DMS79 (cell line): Measurements from ENCODE around the gene IFT88.

Source experiments
- DNase-seq: peaks from one replicate; lab custom pipeline; 2025; lab: John Stamatoyannopoulos, UW

Gene IFT88, protein sequence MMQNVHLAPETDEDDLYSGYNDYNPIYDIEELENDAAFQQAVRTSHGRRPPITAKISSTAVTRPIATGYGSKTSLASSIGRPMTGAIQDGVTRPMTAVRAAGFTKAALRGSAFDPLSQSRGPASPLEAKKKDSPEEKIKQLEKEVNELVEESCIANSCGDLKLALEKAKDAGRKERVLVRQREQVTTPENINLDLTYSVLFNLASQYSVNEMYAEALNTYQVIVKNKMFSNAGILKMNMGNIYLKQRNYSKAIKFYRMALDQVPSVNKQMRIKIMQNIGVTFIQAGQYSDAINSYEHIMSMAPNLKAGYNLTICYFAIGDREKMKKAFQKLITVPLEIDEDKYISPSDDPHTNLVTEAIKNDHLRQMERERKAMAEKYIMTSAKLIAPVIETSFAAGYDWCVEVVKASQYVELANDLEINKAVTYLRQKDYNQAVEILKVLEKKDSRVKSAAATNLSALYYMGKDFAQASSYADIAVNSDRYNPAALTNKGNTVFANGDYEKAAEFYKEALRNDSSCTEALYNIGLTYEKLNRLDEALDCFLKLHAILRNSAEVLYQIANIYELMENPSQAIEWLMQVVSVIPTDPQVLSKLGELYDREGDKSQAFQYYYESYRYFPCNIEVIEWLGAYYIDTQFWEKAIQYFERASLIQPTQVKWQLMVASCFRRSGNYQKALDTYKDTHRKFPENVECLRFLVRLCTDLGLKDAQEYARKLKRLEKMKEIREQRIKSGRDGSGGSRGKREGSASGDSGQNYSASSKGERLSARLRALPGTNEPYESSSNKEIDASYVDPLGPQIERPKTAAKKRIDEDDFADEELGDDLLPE

GRCh38 chr13:20566898-20567874 is at the start of gene IFT88:
Gene IFT88 (plus strand): TSS chr13:20567157. CDS start chr13:20574386, 7,229 bp downstream.
- DNase-seq, result peak; percentile 60

DNA sequence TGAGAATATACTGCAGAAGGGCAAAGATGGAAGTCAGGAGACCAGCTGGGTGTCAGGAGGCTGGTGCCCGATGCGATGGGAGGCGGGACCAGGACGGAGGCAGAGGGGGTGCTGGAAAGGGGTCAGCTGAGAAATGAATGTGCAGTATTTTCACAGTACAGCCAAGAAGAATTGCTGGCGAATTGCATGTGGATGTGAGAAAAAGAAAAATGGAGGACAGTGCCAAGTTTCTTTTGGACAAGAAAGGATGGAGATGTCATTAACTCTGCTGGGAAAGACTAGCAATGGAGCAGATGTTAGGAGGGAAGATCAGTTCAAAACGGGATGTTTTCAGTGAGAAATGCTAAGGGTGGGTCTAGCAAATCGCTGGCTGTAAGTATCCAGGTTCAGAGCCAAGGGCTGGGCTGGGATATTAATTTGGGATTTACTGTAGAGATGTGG is 48.3 kb upstream of the IFT88 start:
- no peak for DNase-seq

DNA sequence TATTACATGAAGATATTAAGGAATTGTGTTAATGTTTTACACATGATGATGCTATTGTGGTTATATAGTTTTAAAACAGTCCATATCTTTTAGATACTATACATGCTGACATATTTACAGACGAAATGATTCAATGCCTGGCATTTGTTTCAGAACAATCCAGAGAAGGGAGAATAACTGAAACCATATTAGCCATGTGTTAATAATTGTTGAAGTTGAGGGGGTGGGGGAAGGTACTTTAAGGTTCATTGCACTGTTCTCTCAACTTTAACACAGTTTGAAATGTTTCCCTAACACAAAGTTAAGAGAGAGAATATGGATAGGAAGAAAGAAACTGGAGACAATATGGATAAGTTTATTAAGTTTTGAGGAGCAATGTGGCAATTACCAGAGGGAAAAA is 47.1 kb upstream of the IFT88 start:
- DNase-seq, result no peak

GRCh38 chr13:20521364-20522115 is 45.4 kb upstream of the IFT88 start:
- no peak for DNase-seq

DNA sequence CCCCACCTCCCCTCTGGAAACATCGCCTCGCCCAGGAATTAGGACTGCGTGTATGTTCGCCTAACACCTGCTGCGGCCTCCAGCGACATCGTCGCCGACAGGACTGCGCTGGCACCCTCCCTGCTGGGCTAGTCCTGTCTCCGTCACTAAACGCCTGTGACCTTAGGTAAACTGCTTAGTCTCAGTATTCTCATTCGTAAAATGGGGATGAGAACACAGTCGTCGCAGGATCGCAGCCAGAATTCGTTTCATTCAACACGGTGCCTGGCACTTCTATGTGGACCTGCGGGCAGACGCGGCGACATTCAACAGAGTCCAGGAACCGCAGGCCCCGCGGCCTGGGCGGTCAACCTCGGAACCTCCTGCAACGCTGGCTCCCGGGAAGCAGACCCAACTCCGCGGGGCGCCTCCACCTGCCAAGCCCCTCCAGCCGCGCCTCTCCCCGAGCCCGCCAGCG is 41.8 kb upstream of the IFT88 start:
- no peak for DNase-seq

GRCh38 chr13:20525601-20526544 is 41.1 kb upstream of the IFT88 start, which contains the start of gene CRYL1:
Gene CRYL1 (minus strand): TSS chr13:20525857. CDS start chr13:20525794, 63 bp downstream.
- DNase-seq, result no peak

DNA sequence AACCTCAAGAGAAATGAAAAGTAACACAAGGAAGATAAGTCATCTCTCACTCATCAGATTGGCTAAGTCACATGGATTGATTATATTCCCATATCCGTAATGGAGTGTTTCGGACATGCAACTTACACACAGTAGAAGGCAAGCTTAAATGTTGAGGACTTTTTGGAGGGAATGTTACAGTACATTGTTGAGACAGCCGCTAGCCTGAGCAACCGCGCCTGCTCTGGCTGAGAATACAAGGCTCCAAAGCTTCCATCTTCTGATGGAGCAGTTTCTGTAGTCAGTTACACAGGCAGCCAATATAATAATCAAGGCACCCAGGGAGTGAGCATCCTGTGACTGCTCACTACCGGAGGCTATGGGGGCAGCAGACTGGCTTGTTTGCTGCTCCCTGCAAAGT is 40.3 kb upstream of the IFT88 start:
- DNase-seq, result no peak

GRCh38 chr13:20528452-20528851 is 38.5 kb upstream of the IFT88 start:
- no peak for DNase-seq

- DNase-seq, result no peak
These were observed 32.8 kb upstream of the IFT88 start for GRCh38 chr13:20534038-20534608.

DNA sequence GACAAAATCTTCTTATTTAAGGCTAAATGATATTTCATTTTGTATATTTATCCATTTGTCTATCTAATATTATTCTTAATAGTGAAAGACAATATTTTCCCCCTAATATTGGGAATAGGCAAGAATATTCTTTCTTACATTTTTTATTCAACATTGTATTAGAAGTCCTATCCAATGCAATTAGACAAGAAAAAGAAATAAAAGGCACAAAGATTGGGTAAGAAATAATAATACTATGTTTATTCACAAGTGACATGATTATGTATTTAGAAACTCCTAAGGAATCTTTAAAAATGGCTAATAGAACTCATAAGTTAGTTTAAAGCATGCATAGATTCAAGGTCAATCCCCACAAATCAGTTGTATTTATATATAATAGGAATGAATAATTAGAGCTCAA is 30.0 kb upstream of the IFT88 start:
- DNase-seq, result no peak

DNA sequence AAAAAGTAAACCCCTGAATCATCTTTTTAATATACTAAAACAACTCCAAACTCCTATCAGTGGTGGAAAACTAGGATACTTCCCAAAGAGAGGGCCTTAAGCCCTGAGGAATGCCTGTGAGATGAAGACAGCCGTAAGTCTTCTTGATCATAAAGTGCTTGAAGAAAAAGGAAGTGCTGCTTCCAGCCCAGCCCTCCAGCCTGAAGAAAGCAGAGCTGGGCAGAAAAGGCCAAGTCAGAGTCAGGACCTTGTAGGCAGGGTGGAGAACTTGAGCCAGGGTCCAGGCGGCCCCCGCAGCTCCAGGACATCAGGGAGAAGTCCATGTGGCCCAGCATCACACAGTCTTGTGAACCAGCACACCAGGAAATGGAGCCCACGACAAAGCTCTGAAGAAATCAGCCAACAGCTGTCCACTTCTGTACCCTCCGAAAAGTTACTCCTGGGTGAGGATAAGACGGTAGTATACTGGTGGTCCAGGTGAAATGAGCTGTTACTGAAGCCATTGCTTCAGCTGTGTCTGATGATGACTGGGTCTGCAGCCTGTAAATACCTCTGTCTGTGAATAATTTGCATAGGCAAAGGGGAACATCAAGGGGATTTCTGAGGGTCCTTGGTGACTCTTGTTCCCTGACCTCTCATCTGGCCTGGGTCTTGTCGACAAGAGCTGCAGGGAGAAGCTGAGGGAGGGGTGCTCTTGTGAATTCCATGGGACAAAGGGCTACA is 22.6 kb upstream of the IFT88 start:
- DNase-seq, result no peak

GRCh38 chr13:20546556-20546955 is 20.4 kb upstream of the IFT88 start:
- DNase-seq, result no peak

GRCh38 chr13:20547479-20547908 is 19.5 kb upstream of the IFT88 start:
- no peak for DNase-seq

DNA sequence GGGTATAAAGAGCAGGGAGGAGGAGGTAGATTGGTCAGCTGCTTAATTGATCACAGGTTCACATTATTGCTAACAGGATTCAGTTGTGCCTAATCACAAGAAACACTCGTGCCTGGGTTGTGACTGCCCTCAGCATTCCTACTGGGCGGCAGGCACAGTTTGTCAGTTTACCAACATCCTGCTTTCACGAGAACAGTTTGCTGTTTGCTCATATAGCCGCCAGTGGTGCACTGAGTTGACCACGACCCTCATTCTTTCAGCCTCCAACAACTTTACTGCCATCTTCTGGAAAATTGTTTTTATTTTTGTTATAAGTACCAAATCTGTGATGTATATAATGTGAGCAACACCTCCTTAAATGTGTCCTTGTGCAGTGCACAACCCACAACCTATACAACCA is 16.2 kb upstream of the IFT88 start:
- no peak for DNase-seq

- no peak for DNase-seq
These were observed 13.6 kb upstream of the IFT88 start for GRCh38 chr13:20553311-20553710.

DNA sequence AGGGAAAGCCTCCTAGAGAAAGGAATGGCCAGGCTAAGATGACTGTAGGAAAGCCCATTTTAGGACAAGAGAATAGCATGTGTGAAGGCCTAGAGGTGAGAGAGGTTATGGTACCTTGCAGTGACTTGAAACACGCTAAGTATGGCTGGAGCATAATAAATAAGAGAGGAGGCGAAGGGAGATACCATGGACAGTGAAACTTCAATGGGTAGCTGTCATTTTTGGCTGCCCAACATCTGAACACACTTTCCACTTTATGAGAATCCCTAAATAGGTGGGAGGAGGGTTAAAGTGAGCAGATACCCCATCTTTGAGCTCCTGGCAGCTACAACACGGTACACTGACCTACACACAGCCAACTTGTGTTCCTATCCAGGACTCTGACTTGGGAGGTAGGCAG is 8.0 kb upstream of the IFT88 start:
- DNase-seq, result no peak

DNA sequence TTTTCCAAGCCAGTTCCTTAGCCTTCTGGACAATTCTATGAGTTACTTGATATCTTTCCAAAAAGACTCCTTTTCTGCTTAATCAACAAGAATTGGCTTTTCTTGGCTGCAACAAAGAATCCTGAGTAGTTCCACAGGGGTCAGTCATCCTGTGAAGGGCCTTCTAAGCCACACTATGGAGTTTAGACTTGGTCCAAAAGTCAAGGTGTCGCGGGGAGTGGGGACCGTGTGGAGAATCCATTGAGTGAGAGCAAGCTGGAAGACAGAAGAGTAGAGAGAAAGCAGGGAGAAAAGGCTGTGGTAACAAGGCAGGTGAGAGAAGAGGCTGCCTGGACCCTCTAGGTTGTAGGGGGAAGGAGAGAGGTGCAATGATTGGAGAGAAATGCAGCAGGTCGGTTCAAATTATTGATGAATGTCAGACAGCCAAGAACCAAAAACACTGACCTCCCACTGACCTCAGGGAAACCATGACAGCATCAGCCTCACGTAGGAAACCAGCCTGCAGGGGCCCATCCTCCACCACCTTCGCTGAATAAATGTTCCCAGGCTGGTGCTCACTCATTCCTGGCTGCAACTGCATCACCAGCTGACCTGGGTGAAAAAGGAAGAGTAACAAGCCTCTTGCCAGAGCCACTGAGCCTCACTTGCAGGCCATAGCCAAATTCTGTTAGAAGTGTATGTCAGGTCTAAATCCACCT is 7.1 kb upstream of the IFT88 start:
- DNase-seq, result no peak

- no peak for DNase-seq
These were observed 5.2 kb upstream of the IFT88 start for GRCh38 chr13:20561741-20562140.
